Prostate gland (tissue), 2 donors: ENCODE data around the gene PLXNB3.

Source experiments
- POLR2A ChIP-seq: fragments of 450-650 bp; IDR thresholded peaks from one replicate; pipeline ENCODE4 v1.6.1; 2016; ENCODE audit warnings: antibody characterized with exemption, mild to moderate bottlenecking
- POLR2AphosphoS5 ChIP-seq: sonication (generic); formaldehyde crosslinking; IDR thresholded peaks from one replicate; pipeline ENCODE4 v1.6.1; 2017; ENCODE audit warnings: antibody characterized with exemption
- TF ChIP-seq, protein P1 (sequence below), 4 experiments: fragments of 200-600 bp in 2 of 4; fragments of 450-650 bp in 2 of 4; sonication (generic) in 2 of 4; IDR thresholded peaks; 1 replicate in 3 of 4; 2 replicates in 1 of 4; pipeline ENCODE4 v1.5.1; 2016 to 2019; ENCODE audit warnings: antibody characterized with exemption in 4 of 4, mild to moderate bottlenecking in 2 of 4, moderate library complexity in 2 of 4

GRCh38 chrX:153732401-153732800, 31.6 kb upstream of the PLXNB3 start:
- TF ChIP-seq, protein P1, sequence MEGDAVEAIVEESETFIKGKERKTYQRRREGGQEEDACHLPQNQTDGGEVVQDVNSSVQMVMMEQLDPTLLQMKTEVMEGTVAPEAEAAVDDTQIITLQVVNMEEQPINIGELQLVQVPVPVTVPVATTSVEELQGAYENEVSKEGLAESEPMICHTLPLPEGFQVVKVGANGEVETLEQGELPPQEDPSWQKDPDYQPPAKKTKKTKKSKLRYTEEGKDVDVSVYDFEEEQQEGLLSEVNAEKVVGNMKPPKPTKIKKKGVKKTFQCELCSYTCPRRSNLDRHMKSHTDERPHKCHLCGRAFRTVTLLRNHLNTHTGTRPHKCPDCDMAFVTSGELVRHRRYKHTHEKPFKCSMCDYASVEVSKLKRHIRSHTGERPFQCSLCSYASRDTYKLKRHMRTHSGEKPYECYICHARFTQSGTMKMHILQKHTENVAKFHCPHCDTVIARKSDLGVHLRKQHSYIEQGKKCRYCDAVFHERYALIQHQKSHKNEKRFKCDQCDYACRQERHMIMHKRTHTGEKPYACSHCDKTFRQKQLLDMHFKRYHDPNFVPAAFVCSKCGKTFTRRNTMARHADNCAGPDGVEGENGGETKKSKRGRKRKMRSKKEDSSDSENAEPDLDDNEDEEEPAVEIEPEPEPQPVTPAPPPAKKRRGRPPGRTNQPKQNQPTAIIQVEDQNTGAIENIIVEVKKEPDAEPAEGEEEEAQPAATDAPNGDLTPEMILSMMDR (IDR thresholded peaks at IDR 0.05) = no peak
- TF ChIP-seq POLR2A = no peak
- TF ChIP-seq POLR2AphosphoS5 = no peak
